Stimulated activated CD8-positive, alpha-beta memory T cell treated with anti-CD3 and anti-CD28 coated beads, Interleukin-7, amount 100 ng/mL, for 48 hours (primary cell): ENCODE results near the gene C11orf87.

ENCODE experiments used
- DNase-seq, 2 donors: peaks; one replicate each; pipeline ENCODE4 v3.0.0-alpha.2; 2020; ENCODE audit warnings: low read depth in 1 of 2; ENCODE audit errors: extremely low read depth in 1 of 2

Gene C11orf87

GRCh38 chr11:109435121-109435742 is 13.2 kb downstream of the C11orf87 start:
- DNase-seq: no peak

DNA sequence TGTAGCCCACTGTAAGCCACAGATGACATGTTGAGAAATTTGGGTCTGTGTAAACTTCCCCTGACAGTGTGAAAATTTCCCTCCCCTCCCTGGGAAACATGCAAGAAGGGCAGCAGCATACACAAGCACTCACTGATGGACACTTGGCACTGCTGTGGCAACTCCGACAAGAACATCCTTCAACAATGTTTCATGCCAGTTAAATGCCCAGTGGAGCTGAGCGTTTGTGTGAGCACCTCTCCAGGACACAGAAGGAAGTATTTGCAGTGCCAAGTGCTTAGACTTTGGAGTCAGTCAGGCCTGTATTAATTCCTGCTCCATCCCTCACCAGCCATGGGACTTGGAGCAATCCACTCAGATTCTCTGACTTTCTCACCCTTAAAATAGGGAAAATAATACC is 17.7 kb downstream of the C11orf87 start:
- DNase-seq: no peak

- DNase-seq: no peak
Measured at GRCh38 chr11:109443052-109443451, 21.1 kb downstream of the C11orf87 start.

GRCh38 chr11:109454857-109455256 is 32.9 kb downstream of the C11orf87 start:
- DNase-seq: no peak
